ENCODE measurements around the gene MEFV.

DNA sequence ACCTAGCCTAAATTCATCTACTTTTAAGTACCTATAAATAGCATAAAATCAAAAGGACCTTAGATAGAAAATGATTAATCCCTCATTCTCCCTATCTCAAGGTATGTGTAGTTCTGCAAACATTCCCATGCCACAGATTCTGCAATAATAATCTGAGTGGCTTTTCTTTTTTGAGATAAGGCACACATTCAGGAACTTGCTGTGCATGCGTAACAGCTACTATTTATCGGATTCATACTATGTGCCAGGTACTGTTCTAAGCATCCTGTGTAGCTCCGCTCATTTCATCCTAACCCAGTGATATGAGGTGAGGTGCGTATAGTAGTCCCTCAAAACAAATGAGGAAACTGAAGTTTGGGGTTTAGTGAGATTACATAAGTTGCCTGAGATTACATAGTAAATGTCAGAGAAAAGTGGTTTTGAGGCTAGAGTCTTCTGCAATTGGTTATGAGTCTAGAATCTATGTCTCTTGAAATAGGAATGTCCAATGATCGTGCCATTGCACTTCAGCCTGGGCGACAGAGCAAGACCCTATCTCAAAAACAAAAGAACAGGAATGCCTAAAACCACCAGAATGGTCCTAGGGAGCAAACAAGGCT is 24.9 kb upstream of the MEFV start:
- TF ChIP-seq, protein P1, sequence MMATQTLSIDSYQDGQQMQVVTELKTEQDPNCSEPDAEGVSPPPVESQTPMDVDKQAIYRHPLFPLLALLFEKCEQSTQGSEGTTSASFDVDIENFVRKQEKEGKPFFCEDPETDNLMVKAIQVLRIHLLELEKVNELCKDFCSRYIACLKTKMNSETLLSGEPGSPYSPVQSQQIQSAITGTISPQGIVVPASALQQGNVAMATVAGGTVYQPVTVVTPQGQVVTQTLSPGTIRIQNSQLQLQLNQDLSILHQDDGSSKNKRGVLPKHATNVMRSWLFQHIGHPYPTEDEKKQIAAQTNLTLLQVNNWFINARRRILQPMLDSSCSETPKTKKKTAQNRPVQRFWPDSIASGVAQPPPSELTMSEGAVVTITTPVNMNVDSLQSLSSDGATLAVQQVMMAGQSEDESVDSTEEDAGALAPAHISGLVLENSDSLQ (IDR thresholded peaks at IDR 0.05): no peak
- no peak for TF ChIP-seq SUZ12 (IDR thresholded peaks at IDR 0.05)
- TF ChIP-seq ELF4 (IDR thresholded peaks at IDR 0.05): no peak
- TF ChIP-seq SP1 (IDR thresholded peaks at IDR 0.05): no peak
- TF ChIP-seq CTBP1 (IDR thresholded peaks at IDR 0.05; ENCODE audit: borderline replicate concordance): no peak
- TF ChIP-seq L3MBTL2 (conservative IDR thresholded peaks at IDR 0.05): no peak

Measured in HEK293T (cell line).